GM21381 (cell line): Measurements from ENCODE around the gene RAB5A.
"Not testable (repeated sequence)": the region's sequence is repeated elsewhere in the genome, so short reads cannot be mapped to it uniquely, and the experiment has no call there.

Source experiments
- ATAC-seq: cut with Tn5 transposase; IDR thresholded peaks from one replicate; pipeline ENCODE4 v1.9.1; 2021; ENCODE audit warnings: mild to moderate bottlenecking, moderate library complexity; ENCODE audit not compliant: unreplicated experiment

Gene RAB5A

GRCh38 chr3:19947549-19948225 is 790 bp downstream of the RAB5A start:
- peak; percentile 9 for ATAC-seq

GRCh38 chr3:19948226-19948591 is 1.3 kb downstream of the RAB5A start:
- ATAC-seq, result no peak

DNA sequence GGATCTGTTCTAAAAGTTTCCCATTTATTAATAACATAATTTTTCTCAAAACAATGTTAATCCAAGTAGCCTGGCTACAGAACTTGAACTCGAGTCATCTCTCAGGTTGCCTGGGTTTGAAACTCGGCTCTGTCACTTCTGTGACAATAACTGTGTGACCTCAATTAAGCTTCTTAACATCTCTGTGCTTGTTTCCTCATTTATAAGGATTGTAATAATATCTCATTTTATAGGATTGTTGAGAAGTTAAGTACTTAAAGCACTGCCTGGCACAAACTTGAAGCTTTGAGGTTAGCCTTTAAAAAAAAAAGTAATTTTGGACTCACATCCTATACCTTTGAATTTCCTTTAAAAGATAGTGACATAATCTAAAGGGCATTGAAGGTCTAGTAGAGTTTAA is 3.4 kb downstream of the RAB5A start:
- ATAC-seq, result no peak

DNA sequence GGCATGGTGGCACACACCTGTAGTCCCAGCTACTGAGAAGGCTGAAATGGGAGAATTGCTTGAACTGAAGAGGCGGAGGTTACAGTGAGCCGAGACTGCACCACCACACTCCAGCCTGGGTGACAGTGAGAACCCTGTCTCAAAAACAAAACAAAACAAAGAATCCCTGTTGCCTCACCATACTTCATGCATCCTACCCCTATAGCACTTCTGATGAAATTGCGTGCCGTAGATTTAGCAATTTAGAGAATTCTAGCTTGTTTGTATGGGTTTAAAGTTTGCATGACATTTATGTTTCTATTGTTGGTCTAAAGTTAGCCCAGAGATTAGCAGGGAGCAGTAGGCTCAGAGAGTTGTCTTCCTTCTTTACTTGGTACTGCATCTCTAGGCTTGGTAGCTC is 7.8 kb downstream of the RAB5A start:
- ATAC-seq, result no peak

DNA sequence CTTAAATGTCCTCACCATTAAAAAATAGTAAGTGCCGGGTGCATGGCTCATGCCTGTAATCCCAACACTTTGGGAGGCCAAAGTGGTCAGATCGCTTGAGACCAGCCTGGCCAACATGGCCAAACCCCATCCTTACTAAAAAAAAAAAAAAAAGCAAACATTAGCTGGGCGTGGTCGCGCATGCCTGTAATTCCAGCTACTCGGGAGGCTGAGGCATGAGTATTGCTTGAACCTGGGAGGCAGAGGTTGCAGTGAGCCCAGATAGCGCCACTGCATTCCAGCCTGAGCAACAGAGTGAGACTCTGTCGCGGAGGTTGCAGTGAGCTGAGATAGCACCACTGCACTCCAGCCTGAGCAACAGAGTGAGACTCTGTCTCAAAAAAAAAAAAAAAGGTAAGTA is 10.5 kb downstream of the RAB5A start:
- ATAC-seq, result not testable (repeated sequence)

- no peak for ATAC-seq
Measured at GRCh38 chr3:19959505-19959904, 12.6 kb downstream of the RAB5A start.

GRCh38 chr3:19960696-19961095 is 13.8 kb downstream of the RAB5A start:
- no peak for ATAC-seq

DNA sequence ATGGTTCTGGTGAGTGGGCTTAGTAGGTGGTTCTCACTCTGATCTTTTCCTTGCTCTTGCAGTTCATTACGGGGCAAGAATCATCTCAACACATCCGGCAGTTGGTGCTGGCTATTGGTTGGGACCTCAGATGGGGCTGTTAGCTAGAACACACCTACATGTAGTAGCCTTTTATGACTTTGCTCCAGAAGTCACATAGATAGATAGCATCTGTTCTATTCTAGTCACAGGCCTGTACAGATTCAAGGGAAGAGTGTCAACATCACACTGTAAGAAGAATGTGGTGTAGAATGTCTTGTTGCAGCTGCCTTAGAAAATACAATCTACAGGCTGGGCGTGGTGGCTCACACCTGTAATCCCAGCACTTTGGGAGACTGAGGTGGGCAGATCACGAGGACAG is 15.1 kb downstream of the RAB5A start:
- ATAC-seq, result no peak

- ATAC-seq, result no peak
Measured at GRCh38 chr3:19967208-19967607, 20.3 kb downstream of the RAB5A start.

- no peak for ATAC-seq
Measured at GRCh38 chr3:19967812-19968211, 20.9 kb downstream of the RAB5A start.

GRCh38 chr3:19970327-19970726 is 23.4 kb downstream of the RAB5A start:
- no peak for ATAC-seq

GRCh38 chr3:19972054-19972453 is 25.2 kb downstream of the RAB5A start:
- no peak for ATAC-seq

- not testable (repeated sequence) for ATAC-seq
Measured at GRCh38 chr3:19988904-19989303, 42.0 kb downstream of the RAB5A start.

GRCh38 chr3:19994796-19995195 is 47.9 kb downstream of the RAB5A start:
- ATAC-seq, result no peak

DNA sequence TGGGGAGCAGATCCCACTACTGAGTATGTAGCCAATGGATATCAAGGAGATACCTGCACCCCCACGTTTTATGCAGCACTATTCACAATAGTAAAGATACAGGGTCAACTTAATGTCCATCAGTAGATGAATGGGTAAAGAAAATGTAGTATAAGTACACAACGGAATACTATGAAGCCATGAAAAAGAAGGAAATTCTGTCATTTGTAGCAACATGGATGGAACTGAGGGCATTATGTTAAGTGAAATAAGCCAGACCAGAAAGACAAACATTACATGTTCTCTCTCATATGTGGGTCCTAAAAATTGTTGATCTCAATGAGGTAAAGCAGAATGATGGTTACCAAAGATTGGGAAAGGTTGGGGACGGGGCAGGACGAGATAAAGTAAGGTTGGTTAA is 50.6 kb downstream of the RAB5A start:
- no peak for ATAC-seq

GRCh38 chr3:20001932-20002331 is 55.0 kb downstream of the RAB5A start:
- ATAC-seq, result no peak

DNA sequence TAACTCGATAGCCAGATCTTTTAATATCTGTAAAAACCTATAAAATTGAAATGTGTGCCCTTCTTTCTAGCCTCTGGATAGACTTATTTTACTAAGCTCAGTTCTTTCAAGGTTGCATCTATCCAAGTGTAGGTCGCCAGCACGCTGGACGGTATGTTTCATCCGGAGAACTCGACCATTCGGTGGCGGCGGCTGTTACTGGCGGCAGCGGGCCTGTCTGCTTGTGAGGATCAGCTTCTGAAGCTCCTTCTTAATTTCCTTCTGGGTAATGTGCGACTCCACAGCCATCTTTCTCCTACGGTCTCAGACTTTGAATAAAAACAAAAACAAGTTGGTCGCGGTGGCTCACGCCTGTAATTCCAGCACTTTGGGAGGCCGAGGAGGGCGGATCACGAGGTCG is 61.1 kb downstream of the RAB5A start:
- ATAC-seq, result no peak

- no peak for ATAC-seq
Measured at GRCh38 chr3:20008646-20009045, 61.7 kb downstream of the RAB5A start.

- no peak for ATAC-seq
Measured at GRCh38 chr3:20012164-20012563, 65.3 kb downstream of the RAB5A start, which contains the start of gene PP2D1. Gene PP2D1 (minus strand): TSS chr3:20012264. CDS start chr3:20012072, 192 bp downstream.

DNA sequence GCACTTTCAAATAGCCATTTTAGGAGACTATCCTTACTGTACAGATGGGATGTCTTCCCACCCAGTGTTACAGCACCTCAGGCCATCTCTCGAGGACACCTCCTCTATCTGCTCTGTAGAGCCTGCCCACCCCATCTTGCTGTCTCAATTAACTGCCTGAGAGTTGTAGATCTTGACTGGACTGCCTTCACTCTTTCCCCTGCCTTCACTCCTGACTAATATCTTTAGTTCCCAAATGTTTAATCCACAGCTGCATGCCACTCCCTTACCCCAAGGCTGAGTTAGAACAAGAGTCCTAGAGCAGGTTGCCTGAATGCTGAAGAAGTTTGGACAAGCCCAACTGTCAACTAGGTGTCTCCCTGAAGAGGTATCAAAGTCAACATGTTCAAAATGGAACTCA is 66.5 kb downstream of the RAB5A start:
- ATAC-seq, result no peak

DNA sequence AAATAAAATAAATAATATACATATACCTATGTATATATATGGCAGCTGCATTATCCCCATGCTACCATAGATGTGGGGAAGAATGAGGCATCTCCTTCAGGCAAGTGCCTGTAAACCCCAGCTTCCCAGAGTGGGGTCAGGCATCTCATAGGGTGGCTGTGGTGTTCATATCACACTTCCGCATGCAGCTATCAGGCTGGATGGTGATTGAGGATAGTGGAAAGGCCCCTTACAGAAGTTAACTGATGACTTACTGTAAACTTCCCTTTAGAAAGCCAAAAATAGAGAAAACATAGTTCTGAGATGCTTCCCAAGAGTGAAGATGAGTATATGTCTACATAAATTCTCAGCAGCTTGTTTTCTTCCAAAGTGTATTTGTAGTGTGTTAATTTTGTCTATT is 68.6 kb downstream of the RAB5A start:
- ATAC-seq, result no peak

- ATAC-seq, result not testable (repeated sequence)
Measured at GRCh38 chr3:20016076-20016475, 69.2 kb downstream of the RAB5A start.

- no peak for ATAC-seq
Measured at GRCh38 chr3:20022954-20023622, 76.2 kb downstream of the RAB5A start.
